ENCODE data around the gene STMN3.

Gene STMN3

GRCh38 chr20:63642527-63643247 is 10.5 kb downstream of the STMN3 start (continued):
- TF ChIP-seq CTCF (tag by site-specific recombination; IDR thresholded peaks at IDR 0.05) (no peak), ZNF19 (tag by site-specific recombination; IDR thresholded peaks at IDR 0.05; ENCODE audit: low read depth) (no peak), YY1 (tag by site-specific recombination; IDR thresholded peaks at IDR 0.05) (no peak), MEIS1 (CRISPR knock-in tag; IDR thresholded peaks at IDR 0.05; ENCODE audit: borderline replicate concordance) (no peak), BCL11B (tag by site-specific recombination; IDR thresholded peaks at IDR 0.05; ENCODE audit: low read depth) (no peak), ZNF112 (tag by site-specific recombination; IDR thresholded peaks at IDR 0.05) (no peak), KLF10 (tag by site-specific recombination; IDR thresholded peaks at IDR 0.05) (no peak), KLF1 (tag by site-specific recombination; IDR thresholded peaks at IDR 0.05) (peak; percentile 93)

- Histone ChIP-seq H3K27ac (ENCODE audit: extremely low read depth, low read depth, low read length) (peak overlapping the region; percentile 64; the same call in 1 of the 2 replicates), H3K9me3 (ENCODE audit: control insufficient read depth, insufficient read depth, low read depth, low read length) (no peaks in the 10 kb centered on the region), H3K4me3 (ENCODE audit: low read depth, low read length) (peak overlapping the region; percentile 32), H3K4me1 (ENCODE audit: control insufficient read depth, insufficient read depth, low read length) (peaks cover 3% of the 10 kb centered on the region; the same call in 1 of the 2 replicates), H3K36me3 (ENCODE audit: control insufficient read depth in 2 of 2, insufficient read depth in 1 of 2, low read length in 2 of 2) (no peaks in the 10 kb centered on the region)
- ChIA-PET CTCF (interaction anchor here (0.7 to 1.4 kb wide), 5 partner anchors 10 to 223 kb away, joined by 3 to 4 read pairs (median 3); partner anchors contain the start of gene TPD52L2), POLR2A (interaction anchor here (0.6 to 2.5 kb wide), 13 partner anchors 9 to 423 kb away, joined by 3 to 20 read pairs (median 4); partner anchors contain the start of genes ARFRP1, GMEB2, RTEL1 and STMN3)
- TF ChIP-seq KLF16 (tag by site-specific recombination; IDR thresholded peaks at IDR 0.05) (0 out of 2 replicates have a peak, but pooled peaks have one; percentile 18), ZBTB26 (tag by site-specific recombination; optimal IDR thresholded peaks at IDR 0.05) (peak; percentile 85), ZEB2 (tag by site-specific recombination; IDR thresholded peaks at IDR 0.05) (peak; percentile 53; the same call in 1 of the 2 replicates), CTCF (tag by site-specific recombination; IDR thresholded peaks at IDR 0.05) (peak; percentile 44), ZNF610 (tag by site-specific recombination; IDR thresholded peaks at IDR 0.05; ENCODE audit: borderline replicate concordance) (peak; percentile 89; the same call in 1 of the 2 replicates), ZBTB20 (tag by site-specific recombination; IDR thresholded peaks at IDR 0.05) (peak; percentile 6; the same call in 1 of the 2 replicates), BCL6B (tag by site-specific recombination; IDR thresholded peaks at IDR 0.05) (no peak), KLF17 (tag by site-specific recombination; IDR thresholded peaks at IDR 0.05) (peak; percentile 23; the same call in 1 of the 2 replicates), KLF10 (tag by site-specific recombination; IDR thresholded peaks at IDR 0.05) (peak; percentile 28; the same call in 1 of the 2 replicates), REPIN1 (tag by site-specific recombination; IDR thresholded peaks at IDR 0.05; ENCODE audit: low read depth) (no peak), ZNF639 (tag by site-specific recombination; IDR thresholded peaks at IDR 0.05) (no peak), ZNF624 (tag by site-specific recombination; IDR thresholded peaks at IDR 0.05) (no peak), ZNF561 (tag by site-specific recombination; IDR thresholded peaks at IDR 0.05; ENCODE audit: borderline replicate concordance) (peak; percentile 64; the same call in 1 of the 2 replicates), YY1 (tag by site-specific recombination; IDR thresholded peaks at IDR 0.05) (peak; percentile 43), PBX3 (CRISPR knock-in tag; IDR thresholded peaks at IDR 0.05) (peak; percentile 17; the same call in 1 of the 2 replicates), ZNF600 (tag by site-specific recombination; IDR thresholded peaks at IDR 0.05) (peak; percentile 29; the same call in 1 of the 2 replicates), ZNF777 (tag by site-specific recombination; IDR thresholded peaks at IDR 0.05; ENCODE audit: borderline replicate concordance) (no peak), KLF8 (tag by site-specific recombination; IDR thresholded peaks at IDR 0.05) (peak; percentile 19; the same call in 1 of the 2 replicates)
Measured at GRCh38 chr20:63641792-63642523, 11.3 kb downstream of the STMN3 start.

All from HEK293 (cell line).